K562 (cell line): ENCODE measurements around the gene ZSWIM6.

Experiments
- CEBPB ChIP-seq: fragments of 450-650 bp; IDR thresholded peaks from 2 replicates; pipeline ENCODE4 v1.6.1; 2016; ENCODE audit warnings: missing genetic modification characterization, missing compliant biosample characterization
- FOXO4 ChIP-seq: fragments of 450-650 bp; formaldehyde crosslinking; IDR thresholded peaks from 2 replicates; pipeline ENCODE4 v1.4.0; 2020; ENCODE audit warnings: mild to moderate bottlenecking, moderate library complexity
- TAF1 ChIP-seq: IDR thresholded peaks from 2 replicates; pipeline ENCODE4 v1.6.1; 2011; ENCODE audit warnings: mild to moderate bottlenecking, low read length, moderate library complexity; ENCODE audit not compliant: insufficient read depth, control insufficient read depth, severe bottlenecking; ENCODE audit errors: extremely low read depth
- USF2 ChIP-seq: sonication (generic); formaldehyde crosslinking; IDR thresholded peaks from 2 replicates; pipeline ENCODE4 v1.5.0; 2020; ENCODE audit warnings: missing genetic modification reagents
- ZBTB40 ChIP-seq, 2 experiments: fragments of 450-650 bp in 1 of 2; sonication (generic) in 1 of 2; formaldehyde crosslinking in 1 of 2; IDR thresholded peaks; 2 replicates each; pipeline versions ENCODE4 v1.7.1 to v1.9.0; 2016 to 2022; ENCODE audit warnings: inconsistent platforms in 1 of 2, mild to moderate bottlenecking in 1 of 2, missing genetic modification reagents in 1 of 2
- ZNF175 ChIP-seq: fragments of 200-800 bp; sonication (Bioruptor generic); IDR thresholded peaks from 2 replicates; pipeline ENCODE4 v1.6.1; 2016; ENCODE audit warnings: low read depth, mild to moderate bottlenecking, missing genetic modification characterization, missing compliant biosample characterization

GRCh38 chr5:61440086-61440485 lies 108.0 kb downstream of the ZSWIM6 start:
- TF ChIP-seq ZNF175 (CRISPR knock-in tag) (no peak), ZBTB40 (IDR thresholded peaks at IDR 0.05) (no peak), ZBTB40 (CRISPR knock-in tag; IDR thresholded peaks at IDR 0.05) (no peak), FOXO4 (CRISPR knock-in tag) (no peak), TAF1 (no peak), USF2 (no peak), CEBPB (tag) (no peak)
